GM21576 (cell line): Measurements from ENCODE around the gene UQCRC1.
A peak's percentile ranks its signal among the peaks of the same experiment; 100 is the strongest.

Experiments used
- ATAC-seq: cut with Tn5 transposase; IDR thresholded peaks from one replicate; pipeline ENCODE4 v1.9.1; 2021; ENCODE audit warnings: mild to moderate bottlenecking, moderate library complexity; ENCODE audit not compliant: unreplicated experiment

The UQCRC1 gene

DNA sequence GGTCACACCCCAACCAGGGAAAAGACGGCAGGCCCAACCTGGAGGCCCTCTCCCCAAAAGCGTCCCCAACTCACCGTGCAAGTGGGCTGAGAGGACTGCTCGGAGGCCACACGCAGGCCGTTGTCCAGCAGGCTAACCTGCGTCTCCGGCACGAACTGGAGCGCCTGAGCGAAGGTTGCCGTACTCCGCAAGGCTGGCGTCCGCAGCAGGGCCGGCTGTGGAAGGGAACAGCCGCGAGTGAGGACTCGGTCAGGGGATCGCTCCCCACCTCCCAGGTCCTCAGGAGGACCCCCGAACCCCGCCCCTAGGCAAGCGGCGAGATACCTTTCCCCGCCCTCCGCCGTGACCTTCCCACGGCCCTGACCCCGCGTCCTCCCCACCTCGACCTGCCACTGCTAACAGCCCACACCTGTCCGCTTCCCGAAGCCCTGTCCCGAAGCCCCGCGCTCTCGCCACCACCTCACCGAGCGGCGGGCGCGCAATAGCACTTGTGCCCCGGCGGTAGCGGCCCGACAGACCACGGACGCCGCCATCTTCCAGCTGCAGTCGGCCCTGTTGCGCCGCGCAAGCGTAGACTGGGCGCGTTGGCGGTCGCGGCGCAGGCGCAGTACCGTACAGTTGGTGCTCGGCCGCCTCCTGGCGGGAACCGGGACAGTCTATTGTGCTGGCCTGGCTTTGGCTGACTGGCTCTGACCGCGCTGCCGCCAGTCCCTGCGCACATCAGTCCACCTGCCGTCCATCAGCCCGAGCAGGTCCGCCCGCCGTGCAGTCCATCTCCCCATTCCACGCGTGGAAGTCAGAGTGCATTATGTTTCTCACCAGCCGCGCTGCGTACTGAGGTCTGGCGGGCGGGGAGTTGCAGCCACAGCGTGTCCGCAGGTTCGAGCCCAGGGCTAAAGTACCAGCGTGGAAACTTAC, at the start of gene UQCRC1:
UQCRC1 (minus strand) TSS at position 559 of the 918 bp plus-strand sequence; CDS start at position 533, 26 bp downstream.
- peak; percentile 97 for ATAC-seq

DNA sequence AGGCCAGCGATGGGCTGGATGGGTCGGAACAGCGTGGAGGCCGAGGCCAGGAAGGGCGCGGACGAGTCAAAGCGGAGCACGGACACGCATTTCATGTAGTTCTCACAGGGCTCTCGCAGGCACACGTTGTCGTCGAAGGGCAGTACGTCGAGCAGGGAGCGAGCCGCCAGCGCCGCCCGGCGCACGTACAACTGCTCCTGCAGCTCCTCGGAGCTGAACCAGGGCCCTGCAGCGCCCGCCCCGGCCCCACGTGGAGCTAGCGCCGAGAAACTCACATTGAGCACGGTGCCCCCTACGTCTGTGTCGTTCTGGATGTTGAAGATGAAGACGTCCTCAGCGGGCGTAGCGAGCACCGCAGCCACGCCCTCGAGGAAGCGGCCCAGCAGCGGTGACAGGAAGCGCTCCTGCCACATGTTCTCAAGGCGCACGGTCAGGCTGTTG, 47.4 kb upstream of the UQCRC1 start:
- ATAC-seq = no peak

DNA sequence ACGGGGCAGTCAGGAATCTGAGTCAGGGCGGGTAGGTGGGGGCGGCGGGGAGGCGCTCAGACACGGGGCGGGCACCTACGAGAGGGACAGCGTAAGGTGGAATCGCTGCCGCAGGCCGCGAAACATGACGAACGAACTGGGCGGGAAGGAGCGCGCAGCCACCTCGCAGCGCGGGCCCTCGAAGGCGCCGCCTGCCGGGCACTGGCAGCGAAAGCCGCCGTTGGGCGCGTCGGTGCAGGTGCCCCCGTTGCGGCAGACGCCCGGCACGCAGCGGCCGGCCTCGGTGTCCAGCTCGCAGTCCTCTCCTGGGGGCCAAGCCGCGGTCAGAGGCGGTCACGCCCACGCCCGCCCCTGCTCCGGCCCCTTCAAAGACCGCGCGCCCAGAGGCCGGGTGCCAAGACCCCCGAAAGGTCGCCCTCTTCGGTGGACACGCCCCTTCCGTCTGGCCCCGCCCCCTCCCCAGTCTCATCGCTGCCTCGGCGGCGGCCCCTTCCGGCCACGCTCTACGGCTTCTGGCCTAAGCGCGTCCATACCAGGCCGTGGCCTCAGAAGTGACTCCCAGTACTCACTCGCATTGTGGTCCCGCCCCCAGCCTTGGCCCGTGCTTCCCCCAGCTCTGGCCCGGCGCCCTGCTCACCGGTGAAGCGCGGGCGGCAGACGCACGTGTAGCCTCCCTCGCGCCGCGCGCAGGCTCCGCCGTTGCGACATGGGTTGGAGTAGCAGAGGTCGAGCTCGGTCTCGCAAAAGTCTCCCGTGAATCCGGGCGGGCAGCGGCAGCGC, 46.8 kb upstream of the UQCRC1 start:
- peak; percentile 54 for ATAC-seq

DNA sequence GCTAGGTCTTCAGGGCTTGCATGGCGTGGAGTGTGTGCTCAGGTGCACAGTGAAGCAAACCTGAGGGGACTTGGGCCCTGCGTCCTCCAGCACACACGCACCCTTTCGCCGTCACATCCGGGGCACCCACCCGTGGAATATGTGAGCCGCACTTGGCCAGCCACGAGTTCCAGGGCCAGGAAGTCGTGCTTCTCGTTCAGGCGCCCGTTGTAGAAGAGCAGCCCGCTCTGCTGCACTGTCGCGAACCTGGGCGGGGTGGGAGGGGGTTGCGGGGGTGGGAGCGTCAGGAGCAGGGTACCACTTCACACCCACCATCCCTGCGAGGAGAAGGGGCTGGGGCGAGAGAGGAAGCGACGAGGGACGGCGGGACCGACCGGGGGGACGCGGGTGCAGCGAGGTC, 46.2 kb upstream of the UQCRC1 start:
- ATAC-seq = no peak

DNA sequence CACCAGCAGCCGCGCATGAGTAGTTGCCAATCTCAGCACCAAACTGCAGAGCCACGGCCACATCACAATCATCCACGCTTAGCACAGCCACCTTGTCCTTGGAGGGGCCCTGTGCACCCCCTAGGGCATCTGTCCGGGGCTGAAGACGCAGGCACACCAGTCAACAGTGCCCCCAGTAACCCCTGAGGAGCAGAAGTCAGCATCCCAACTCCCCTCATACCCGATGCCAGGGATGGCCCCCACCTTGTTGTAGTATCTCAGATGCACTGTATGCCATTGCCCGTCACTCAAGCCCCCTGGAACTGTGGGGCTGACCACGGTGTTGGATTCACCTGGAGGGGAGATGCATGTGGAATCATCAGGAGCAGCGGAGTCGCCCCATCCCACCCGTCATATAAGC, 45.6 kb upstream of the UQCRC1 start:
- ATAC-seq = no peak

DNA sequence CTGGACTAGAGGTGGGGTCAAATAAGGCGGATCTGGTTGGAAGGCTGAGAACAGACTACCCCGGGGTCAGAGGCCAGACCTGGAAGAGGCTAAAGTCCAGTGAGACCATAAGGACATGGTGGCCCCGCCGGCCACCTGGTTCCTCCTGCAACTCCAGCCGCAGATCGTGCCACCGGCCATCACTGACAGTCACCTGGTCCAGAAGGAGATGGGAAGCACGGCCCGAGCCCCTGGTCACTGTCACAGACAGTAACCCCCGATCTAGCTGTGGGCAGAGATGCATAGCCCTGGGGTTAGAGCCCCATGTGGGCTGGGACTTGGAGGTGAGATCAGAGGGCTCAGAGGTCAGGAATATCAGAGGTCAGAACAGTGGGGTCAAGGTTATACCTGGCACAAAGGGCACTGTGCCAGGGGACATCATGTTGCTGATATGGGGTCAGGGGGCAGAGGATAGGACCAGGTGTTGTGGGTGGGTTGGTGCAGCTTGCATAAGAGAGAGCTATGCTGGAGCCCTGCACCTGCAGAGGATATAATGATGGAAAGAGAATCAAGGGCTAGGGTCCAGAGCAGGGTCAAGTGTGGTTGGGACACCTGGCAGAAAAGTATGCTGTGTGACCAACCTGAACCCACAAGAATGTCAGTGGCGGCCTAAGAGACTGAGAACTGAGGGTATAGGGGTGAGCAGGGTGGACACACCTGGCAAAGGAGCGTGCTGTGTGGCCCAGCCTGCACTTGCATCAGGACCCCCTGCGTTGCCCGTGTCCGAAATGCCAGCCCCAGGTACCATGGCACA, 43.7 kb upstream of the UQCRC1 start:
- ATAC-seq = no peak

DNA sequence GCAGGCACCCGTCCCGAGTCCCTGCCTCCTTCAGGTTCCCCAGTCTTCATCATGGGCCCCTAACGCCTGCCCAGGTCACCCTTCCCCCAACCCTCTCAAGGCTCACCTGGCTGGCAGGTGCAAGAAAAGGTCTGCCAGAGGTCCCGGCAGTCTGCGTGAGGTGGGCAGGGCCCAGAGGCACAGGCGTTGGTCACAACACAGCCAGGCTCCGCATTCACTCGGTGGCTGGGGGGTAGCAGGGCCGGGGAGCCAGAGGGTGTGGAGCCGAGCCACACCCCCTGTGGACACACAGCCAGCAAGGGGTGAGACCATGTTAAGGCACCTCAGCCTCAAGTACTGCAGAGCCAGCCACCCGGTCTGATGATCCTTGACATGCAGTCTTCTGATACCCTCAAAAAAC, 42.3 kb upstream of the UQCRC1 start:
- no peak for ATAC-seq

DNA sequence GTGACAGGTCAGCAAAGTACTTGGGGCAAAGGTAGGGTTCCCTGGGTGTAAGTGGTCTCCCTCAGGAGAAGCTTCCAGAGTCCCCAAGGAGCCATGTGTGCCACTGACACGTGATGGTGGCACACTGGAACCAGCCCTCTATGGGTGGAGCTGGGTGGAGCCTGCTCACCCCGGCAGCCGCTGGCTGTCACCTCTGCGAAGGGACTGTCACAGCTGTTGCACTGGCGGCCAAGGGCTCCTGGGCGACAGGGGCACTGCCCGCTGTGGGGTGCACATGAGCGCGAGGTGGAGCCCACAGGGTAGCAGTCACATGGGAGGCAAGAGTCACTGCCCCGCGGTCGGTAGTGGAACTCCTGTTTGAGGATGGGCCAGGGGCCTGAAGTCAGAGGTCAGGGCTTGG, 41.3 kb upstream of the UQCRC1 start:
- ATAC-seq = no peak

DNA sequence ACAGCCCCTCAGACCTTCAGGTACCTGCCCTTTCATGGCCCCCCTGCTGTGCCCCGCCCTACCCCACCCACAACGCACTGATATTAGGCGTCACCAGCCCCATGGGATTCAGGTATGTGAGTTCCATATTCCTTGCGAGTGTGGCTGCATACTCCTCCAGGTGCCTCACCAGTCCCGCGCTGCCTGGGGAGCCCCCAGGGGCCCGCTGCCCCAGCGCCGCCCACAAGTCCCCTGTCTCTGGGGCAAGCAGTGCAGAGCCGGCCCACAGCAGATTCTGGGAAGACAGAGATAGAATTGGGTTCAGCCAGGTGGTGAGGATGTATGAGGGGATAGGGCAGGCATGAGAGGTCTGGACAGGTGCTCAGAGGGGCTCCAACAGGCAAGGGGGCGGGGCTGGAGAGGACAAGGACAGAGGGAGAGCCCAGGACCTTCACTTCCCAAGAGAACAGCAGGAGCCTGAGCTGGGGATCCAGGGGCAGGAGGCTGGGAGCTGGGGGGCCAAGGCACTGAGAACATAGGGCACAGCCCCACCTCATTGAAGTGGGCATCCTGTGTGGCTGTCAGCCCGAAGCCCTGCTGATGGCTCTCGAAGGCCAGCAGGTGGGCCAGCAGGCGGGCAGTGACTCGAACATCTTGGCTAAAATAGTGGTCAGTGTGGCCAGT, 38.9 kb upstream of the UQCRC1 start:
- ATAC-seq = no peak

DNA sequence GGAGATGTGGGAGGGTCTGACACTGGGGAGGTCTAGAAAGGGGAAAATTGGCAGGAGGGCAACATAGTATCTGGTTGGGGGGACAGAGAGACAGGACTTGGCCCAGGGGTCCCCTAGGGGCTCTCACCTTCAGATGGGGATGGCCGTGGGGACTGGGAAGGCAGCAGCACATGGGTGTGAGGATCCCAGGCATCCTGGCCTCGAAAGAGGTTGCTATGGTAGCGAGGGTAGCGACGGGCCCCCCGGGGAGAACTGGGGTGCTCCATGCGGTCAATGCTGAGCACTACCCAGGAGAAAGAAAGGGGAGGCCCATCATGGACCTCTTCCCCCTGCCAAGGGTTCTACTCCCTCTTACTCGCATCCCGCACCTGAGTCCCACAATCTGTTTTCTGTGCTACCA, 38.3 kb upstream of the UQCRC1 start:
- no peak for ATAC-seq

DNA sequence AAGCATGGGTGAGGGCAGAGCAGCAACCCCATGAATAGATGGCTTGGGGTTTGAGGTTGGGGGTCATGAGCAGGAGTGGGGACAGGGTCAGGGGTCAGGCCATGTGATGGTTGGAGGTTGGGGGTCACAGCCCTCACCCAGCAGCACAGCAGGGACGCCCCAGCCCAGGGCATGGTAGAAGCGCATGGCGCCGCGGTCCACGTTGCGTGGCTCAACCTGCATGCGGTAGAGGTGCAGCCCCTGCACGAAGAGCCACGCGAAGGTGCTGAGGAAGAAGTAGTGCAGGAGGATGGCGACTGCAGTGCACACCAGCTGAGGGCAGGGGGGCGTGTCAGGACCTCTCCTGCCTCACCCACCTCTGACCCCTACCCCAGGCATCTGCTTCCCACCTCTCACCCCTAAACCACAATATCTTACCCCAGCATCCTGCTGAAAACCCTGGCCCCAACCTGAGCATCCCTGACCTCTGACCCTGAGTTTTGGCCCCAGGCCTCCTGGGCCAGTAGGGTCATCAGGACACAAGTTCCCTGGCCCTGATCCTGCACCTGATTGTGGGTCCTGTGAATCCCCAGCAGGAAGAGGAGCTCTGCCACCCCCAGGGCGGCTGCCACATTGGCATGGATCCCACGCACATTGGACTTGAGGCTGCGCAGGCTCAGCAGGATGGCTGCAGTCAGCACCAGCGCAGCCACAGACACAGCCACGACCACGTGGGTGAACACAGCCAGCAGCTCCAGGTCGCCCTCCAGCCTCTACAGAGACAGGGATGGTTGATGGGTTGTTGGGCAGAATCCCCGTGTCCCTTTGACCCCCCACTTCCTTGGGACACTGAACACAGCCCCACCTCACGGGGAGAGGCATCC, 35.7 kb upstream of the UQCRC1 start:
- ATAC-seq = no peak

DNA sequence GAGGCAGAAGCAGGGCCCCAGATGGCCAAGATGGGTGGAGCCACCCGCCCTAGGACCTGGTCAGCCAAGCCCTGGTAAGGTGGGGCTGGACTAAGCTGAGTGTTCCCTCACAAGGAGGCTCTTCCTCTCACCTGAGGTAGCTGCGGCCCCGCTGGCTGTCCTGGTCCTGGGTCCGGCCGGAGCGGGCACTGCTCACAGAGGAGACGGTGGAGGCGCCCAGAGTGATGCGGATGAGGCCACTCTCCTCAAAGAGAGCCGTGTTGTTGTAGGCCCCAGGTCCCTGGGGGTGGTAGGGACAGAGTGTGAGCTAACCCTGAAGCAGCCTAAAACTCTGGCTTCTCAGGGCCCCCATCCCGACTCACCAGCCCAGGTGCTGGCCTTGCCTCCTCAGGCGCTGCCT, 33.2 kb upstream of the UQCRC1 start:
- no peak for ATAC-seq

DNA sequence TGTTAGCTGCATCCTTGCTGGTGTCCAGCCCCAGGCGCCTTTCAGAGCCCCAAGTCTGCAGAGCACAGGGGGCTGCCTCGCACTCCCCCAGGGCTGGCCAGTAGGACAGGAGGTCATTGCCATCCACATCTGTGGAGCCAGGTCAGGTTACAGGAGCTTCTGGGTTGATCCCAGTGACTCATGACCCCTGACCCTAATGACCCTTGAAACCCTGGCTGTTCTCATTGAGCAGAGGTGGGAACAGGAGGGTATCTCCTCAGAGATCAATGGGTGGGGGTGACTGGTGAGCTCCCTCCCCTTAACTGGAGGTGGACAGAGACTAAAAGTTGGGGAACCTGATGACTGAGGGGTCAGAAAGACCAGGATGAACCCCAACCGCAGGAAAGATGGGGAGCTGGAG, 31.9 kb upstream of the UQCRC1 start:
- no peak for ATAC-seq

DNA sequence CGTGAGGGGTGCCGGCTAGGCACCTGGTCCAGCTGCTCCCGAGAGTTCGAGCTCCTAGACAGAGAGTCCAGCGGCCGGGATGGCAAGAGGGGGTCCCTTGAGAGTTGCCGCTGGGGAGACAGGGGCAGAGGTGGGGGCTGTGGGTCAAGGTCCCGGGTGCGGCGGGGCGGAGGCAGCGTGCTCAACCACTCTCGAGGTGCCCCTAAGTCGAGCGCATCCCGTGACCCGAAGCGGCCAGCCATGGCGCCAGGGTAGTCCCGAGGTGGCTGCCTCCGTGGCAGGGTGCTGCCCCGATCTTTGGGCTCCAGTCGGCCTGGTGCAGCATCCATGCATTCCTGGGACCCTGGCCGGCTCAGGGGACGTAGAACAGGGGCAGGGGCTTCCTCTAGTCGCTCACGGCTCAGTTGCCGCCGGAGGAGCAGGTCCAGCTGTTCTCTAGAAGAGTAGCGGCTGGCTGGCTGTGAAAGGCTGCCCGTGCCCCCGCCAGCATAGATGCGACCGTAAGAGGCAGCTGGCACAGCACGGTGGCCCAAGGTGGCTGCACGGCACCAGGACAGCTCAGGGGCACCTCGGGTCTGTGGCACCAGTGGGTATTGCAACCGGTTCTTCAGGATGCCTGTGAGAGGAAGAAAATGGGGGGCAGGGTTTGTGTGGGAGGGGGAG, 30.6 kb upstream of the UQCRC1 start:
- ATAC-seq = no peak

DNA sequence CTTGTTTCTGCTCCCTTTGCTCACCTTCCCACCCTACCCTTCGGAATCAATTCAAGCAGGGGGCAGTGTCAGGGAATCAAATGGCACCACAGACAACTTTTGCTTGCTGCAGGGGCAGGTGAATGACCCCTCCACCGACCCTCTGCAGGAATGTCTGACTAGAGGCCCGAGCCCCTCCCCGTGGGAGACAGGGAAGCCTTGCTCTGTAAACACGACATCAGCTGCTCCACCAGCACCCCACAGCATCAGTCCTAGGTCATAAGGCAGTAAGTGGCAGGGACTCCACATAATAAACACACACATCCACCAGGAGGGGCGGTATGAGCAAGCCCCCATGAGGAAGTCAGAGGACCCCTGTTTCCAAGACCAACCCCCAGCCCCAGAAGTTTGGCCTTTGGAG, 27.9 kb upstream of the UQCRC1 start:
- ATAC-seq = no peak

DNA sequence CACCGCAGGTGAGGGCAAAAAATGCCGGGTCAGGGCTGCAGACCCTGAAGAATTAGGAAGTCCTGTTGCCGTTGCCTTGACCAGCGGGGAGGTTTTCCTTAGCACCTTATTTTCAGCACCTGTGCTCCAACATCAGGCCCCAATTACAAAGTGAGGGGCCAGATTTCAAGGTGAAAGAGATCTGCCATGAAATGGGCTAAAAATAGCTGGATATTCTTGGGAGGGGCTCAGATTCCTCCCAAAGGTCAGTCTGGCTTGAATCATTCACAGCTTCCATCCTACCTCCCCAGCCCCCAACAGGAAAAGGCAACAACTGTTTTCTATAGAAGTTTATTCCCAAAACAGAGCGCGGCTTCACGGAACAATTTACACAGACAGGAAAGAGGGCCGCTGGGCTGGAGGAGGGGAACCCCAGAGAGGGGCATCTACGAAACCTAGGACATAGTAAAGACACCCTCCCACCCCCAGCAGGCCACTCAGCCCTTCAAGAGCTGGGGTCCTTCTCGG, 26.8 kb upstream of the UQCRC1 start:
- no peak for ATAC-seq

DNA sequence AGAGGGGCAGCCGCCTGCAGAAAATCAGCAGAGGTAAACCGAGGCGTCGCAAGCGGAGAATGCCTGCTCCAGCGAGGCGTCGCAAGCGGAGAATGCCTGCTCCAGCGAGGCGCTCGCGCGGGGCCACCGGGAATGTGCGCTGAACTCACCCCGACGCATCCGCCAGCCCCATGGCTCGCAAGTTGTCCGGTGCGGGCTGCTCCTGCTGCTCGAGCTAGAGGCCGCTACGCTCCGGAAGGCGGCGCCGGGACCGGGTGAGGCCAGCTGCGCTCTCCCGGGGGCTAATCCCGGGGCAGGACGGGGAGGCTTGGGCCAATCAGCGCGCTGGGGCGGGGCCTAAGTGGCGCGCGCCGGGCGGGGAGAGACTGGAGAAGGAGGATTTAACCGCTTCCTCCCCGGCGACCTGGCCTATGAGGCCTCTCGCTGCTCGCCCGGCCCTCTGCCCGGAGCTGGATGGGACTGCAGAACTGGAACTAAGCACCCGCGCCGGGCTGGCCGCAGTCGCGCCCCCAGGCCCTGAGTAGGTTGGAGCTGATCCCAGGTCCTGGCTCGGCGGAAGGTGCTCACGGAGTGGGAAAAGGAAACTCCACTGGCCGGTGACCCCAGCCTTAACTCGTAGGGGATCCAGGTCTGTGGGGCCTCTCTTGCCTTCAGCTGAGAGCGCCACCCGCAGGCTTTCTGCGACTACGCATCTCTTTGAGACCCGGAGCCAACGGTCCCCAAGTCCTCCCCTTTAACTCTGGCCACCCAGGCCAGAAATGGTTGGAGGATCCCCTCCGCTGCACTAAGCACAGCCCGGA, 26.0 kb upstream of the UQCRC1 start, which contains the start of gene SLC26A6:
SLC26A6 (minus strand) TSS at position 240 of the 800 bp plus-strand sequence; CDS start at position 172, 68 bp downstream.
- peak; percentile 86 for ATAC-seq

DNA sequence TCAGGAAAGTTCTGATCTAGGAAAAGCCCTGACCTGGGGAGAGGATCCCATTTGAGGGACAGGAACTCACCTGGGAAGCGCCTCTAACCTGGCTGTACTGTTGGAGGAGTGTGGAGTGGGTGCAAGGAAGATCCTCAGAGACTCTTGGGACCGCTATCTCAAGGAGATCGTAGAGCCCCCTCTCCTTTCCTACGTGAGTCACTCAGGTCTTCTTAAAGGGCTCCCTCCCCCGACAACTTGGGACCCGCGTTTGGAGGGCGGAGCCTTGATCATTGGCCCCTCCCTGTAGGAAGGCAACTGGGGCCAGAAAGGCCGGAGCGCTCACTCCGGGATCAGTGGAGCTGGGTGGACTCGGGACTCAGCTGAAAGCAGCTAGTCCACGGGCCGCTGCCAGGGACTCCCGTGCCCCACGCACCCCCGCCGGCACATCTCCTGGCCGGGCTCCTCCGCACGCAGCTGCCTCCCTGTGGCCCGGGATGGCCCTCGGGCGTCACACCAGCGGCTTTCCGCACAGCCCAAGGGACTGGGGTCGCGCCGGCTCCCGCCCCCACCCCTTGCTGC, 25.3 kb upstream of the UQCRC1 start:
- ATAC-seq = no peak
